ENCODE measurements around the gene FOXC1. TPM values are rescaled to one million over a fixed set of nuclear protein-coding genes. Genes with fewer than 3 reads are reported as not detected.

Gene FOXC1
- total and polyA plus RNA-seq, 2 experiments from 2014 or later: 0.10 to 0.13 TPM

GRCh38 chr6:1625794-1626435, 16.2 kb downstream of the FOXC1 start:
- Mint-ChIP-seq H3K27me3 (ENCODE audit: insufficient read depth, low read depth, poor library complexity) (peaks cover 90% of the 10 kb centered on the region), H3K36me3 (ENCODE audit: low read depth) (no peaks in the 10 kb centered on the region; the same call in 2 of the 3 replicates), H3K4me3 (no peak overlapping the region), H3K4me1 (peaks cover 18% of the 10 kb centered on the region), H3K27ac (no peak overlapping the region), H3K9me3 (no peaks in the 10 kb centered on the region)
- Histone ChIP-seq H3K9me2 (ENCODE audit: insufficient read depth) (no peaks in the 10 kb centered on the region), H3K4me1 (ENCODE audit: insufficient read depth) (peaks cover 27% of the 10 kb centered on the region), H3K27me3 (ENCODE audit: insufficient read depth) (peaks cover 89% of the 10 kb centered on the region), H3K27ac (ENCODE audit: low read depth) (no peak overlapping the region), H3F3A (replicated peaks; ENCODE audit: low read depth) (0 out of 2 replicates have a peak, but pooled peaks cover 12% of the 10 kb centered on the region), H4K20me1 (replicated peaks; ENCODE audit: insufficient read depth) (peaks cover 59% of the 10 kb centered on the region), H3K4me3 (no peak overlapping the region), H2AFZ (no peak overlapping the region), H3K36me3 (ENCODE audit: insufficient read depth) (no peaks in the 10 kb centered on the region), H3K4me2 (no peak overlapping the region), H3K79me2 (replicated peaks; ENCODE audit: insufficient read depth) (no peaks in the 10 kb centered on the region)
- ATAC-seq: no peak
- no peak for DNase-seq (ENCODE audit: low spot score)
- TF ChIP-seq NANOG (IDR thresholded peaks at IDR 0.05; ENCODE audit: borderline replicate concordance) (no peak), CREB1 (CRISPR knock-in tag; IDR thresholded peaks at IDR 0.05; ENCODE audit: low read depth) (no peak), EZH2 (IDR thresholded peaks at IDR 0.05; ENCODE audit: low read depth, unreplicated experiment) (peak; percentile 17), JUNB (IDR thresholded peaks at IDR 0.05; ENCODE audit: unreplicated experiment) (no peak)

GRCh38 chr6:1626481-1626880, 16.8 kb downstream of the FOXC1 start:
- Histone ChIP-seq H4K20me1 (replicated peaks; ENCODE audit: insufficient read depth) (peaks cover 59% of the 10 kb centered on the region), H2AFZ (no peak overlapping the region), H3K27ac (ENCODE audit: low read depth) (no peak overlapping the region), H3K4me1 (ENCODE audit: insufficient read depth) (peaks cover 21% of the 10 kb centered on the region), H3K4me3 (no peak overlapping the region), H3K36me3 (ENCODE audit: insufficient read depth) (no peaks in the 10 kb centered on the region), H3K79me2 (replicated peaks; ENCODE audit: insufficient read depth) (no peaks in the 10 kb centered on the region), H3K4me2 (no peak overlapping the region), H3F3A (replicated peaks; ENCODE audit: low read depth) (0 out of 2 replicates have a peak, but pooled peaks cover 12% of the 10 kb centered on the region), H3K9me2 (ENCODE audit: insufficient read depth) (no peaks in the 10 kb centered on the region), H3K27me3 (ENCODE audit: insufficient read depth) (peaks cover 83% of the 10 kb centered on the region)
- TF ChIP-seq POLR2AphosphoS5 (IDR thresholded peaks at IDR 0.05; ENCODE audit: low read depth): no peak
- no peak for TF ChIP-seq JUNB (IDR thresholded peaks at IDR 0.05; ENCODE audit: unreplicated experiment)
- TF ChIP-seq EZH2phosphoT487 (IDR thresholded peaks at IDR 0.05; ENCODE audit: unreplicated experiment): no peak
- TF ChIP-seq EZH2 (IDR thresholded peaks at IDR 0.05; ENCODE audit: low read depth, unreplicated experiment): peak; percentile 44
- TF ChIP-seq ZNF462 (CRISPR knock-in tag; IDR thresholded peaks at IDR 0.05): no peak
- TF ChIP-seq ETS1 (IDR thresholded peaks at IDR 0.05): no peak
- TF ChIP-seq ZNF114 (CRISPR knock-in tag; IDR thresholded peaks at IDR 0.05): no peak
- no peak for TF ChIP-seq ZNF331 (CRISPR knock-in tag; IDR thresholded peaks at IDR 0.05; ENCODE audit: low read depth)
- no peak for TF ChIP-seq CREB1 (CRISPR knock-in tag; IDR thresholded peaks at IDR 0.05; ENCODE audit: low read depth)
- Mint-ChIP-seq H3K4me3 (no peak overlapping the region), H3K27ac (no peak overlapping the region), H3K4me1 (peaks cover 18% of the 10 kb centered on the region), H3K27me3 (ENCODE audit: insufficient read depth, low read depth, poor library complexity) (peaks cover 85% of the 10 kb centered on the region), H3K36me3 (ENCODE audit: low read depth) (no peaks in the 10 kb centered on the region; the same call in 2 of the 3 replicates), H3K9me3 (no peaks in the 10 kb centered on the region)
- ATAC-seq (no peak), DNase-seq (ENCODE audit: low spot score) (no peak)
